Retinal pigment epithelial cell (primary cell): Measurements from ENCODE around the gene WDR5.
A peak's percentile ranks its signal among the peaks of the same experiment; 100 is the strongest.

Experiments
- DNase-seq: peaks from one replicate; pipeline ENCODE4 v3.0.0-alpha.2; 2010; ENCODE audit warnings: low read depth
- H3K4me3 ChIP-seq: 2 replicates; pipeline ENCODE4 v1.5.1; 2011; ENCODE audit warnings: mild to moderate bottlenecking, low read length, control low read depth, moderate library complexity
- TF ChIP-seq, protein P1 (sequence below): conservative IDR thresholded peaks from 2 replicates; pipeline ENCODE4 v1.5.1; 2011; ENCODE audit warnings: low read depth, low read length, control low read depth, inconsistent platforms

WDR5 gene

DNA sequence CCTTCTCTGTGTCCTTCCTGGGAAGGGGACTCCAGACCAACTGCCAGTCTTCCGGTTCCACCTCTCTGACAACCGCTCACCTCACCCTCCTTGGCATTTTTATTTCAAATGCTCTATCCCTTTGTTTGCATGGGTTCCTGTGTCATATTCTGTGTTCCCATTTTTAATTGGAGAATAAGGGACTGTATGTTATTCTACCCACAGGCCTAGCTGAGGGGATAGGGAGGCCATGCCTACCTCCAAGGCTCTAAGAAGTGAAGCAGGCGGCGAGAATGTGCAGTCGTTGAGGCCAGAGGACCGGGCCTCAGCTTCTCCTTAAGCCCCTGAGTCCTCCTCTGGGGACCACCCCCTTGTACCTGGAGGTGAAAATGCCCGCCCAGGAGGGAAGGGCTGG is 936 bp upstream of the WDR5 start:
- peak overlapping the region; percentile 76 for H3K4me3 ChIP-seq
- no peak for DNase-seq
- TF ChIP-seq, protein P1, sequence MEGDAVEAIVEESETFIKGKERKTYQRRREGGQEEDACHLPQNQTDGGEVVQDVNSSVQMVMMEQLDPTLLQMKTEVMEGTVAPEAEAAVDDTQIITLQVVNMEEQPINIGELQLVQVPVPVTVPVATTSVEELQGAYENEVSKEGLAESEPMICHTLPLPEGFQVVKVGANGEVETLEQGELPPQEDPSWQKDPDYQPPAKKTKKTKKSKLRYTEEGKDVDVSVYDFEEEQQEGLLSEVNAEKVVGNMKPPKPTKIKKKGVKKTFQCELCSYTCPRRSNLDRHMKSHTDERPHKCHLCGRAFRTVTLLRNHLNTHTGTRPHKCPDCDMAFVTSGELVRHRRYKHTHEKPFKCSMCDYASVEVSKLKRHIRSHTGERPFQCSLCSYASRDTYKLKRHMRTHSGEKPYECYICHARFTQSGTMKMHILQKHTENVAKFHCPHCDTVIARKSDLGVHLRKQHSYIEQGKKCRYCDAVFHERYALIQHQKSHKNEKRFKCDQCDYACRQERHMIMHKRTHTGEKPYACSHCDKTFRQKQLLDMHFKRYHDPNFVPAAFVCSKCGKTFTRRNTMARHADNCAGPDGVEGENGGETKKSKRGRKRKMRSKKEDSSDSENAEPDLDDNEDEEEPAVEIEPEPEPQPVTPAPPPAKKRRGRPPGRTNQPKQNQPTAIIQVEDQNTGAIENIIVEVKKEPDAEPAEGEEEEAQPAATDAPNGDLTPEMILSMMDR = no peak

DNA sequence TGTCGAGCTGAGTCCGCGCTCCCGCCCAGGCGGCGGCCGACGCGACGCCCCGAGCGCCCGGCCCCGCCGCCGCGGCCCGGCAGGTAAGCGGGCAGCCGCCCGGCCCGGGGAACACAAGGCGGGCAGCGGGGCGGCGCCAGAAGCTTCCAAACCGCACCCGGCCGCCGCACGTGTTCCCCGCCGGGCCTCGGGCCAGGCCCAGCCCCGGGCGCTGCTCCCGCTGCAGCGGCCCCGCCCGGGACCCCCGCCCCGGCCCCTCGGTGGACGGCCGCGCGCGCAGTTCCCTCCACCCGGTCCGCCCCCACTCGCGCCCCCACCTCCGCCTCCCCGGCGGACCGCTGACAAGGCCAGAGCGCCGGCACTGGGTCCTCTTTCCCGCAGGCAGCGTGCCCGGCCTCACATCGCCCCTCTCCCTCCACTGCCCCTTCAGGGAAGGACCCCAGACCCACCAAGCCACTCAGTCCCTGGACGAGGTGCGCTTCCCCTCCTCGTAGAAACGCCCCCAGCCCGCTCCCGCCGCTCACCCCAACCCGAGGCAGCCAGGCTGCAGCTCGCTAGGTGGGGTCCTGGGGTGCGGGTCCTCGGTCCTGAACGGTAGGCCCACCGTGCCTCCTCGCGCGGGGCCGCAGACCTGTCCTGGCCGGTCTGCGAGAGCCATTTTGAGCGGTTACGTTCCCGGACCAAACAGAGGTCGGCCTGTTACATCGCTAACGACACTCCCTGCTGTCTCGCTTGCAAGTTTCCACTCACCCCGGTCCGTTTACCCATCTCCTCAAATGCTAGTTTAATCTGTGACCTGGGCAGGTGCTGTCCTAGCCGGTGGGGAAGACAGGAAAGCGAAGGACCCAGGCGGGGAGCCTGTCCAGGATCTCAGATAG is 475 bp downstream of the WDR5 start:
- TF ChIP-seq, protein P1 = no peak
- peak overlapping the region; percentile 86 for H3K4me3 ChIP-seq
- DNase-seq = no peak

GRCh38 chr9:134136996-134137299 is 1.1 kb downstream of the WDR5 start:
- peak overlapping the region; percentile 86 for H3K4me3 ChIP-seq
- no peak for DNase-seq
- TF ChIP-seq, protein P1 = no peak

DNA sequence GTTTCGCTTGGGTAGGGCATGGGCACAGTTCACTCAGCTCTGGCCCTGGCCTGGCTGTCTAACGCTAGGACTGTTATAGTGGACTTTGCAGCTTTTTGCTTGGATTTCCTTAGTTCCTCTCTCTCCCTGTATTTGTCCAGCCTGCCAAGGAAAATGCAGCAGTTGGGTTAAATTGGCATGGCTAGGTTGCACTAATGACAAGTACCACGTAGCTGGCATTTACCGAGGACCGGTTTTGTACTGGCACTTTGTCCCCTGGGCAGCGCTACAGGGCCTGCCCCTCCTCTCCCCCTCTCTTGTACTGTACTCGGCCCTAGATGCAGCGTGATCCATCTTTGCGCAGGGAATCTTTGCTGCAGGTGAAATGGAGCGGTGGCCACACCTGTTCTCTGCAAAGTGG is 2.4 kb downstream of the WDR5 start:
- no peak overlapping the region for H3K4me3 ChIP-seq
- TF ChIP-seq, protein P1 = no peak
- DNase-seq = no peak

- H3K4me3 ChIP-seq = no peak overlapping the region
Measured at GRCh38 chr9:134139081-134139480, 3.2 kb downstream of the WDR5 start.

GRCh38 chr9:134141906-134142305 is 6.0 kb downstream of the WDR5 start:
- TF ChIP-seq, protein P1 = no peak
- no peak for DNase-seq
- H3K4me3 ChIP-seq = no peak overlapping the region

More at GRCh38 chr9:134139081-134139480, 3.2 kb downstream of the WDR5 start:
- DNase-seq = no peak
- TF ChIP-seq, protein P1 = no peak

DNA sequence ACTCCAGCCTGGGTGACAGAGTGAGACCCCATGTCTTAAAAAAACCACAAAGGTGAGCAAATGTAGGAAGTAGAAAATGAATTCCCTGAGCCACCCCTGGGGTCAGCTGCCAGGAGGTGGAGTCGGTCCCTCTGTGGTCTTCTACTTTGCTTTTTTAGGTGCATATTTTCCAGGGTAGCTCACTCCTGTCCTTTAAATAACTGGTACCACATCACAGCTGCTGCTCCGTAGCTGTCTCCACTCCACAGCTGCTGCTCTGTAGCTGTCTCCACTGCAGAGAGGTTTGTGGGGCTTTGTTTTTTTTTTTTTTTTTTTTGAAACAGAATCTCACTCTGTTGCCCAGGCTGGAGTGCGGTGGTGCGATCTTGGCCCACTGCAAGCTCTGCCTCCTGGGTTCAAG is 8.9 kb downstream of the WDR5 start:
- H3K4me3 ChIP-seq = no peak overlapping the region
- TF ChIP-seq, protein P1 = no peak
- DNase-seq = no peak
